Gastrocnemius medialis (tissue), 4 donors: Measurements from ENCODE around the gene RAB15.

Experiments
- POLR2A ChIP-seq, 2 donors: fragments of 450-650 bp; IDR thresholded peaks; one replicate each; pipeline ENCODE4 v1.6.1; 2017; ENCODE audit warnings: antibody characterized with exemption in 2 of 2, mild to moderate bottlenecking in 2 of 2, moderate library complexity in 2 of 2
- TF ChIP-seq, protein P1 (sequence below), 5 experiments: fragments of 450-650 bp in 3 of 5; fragments of 200-600 bp in 2 of 5; sonication (generic) in 2 of 5; IDR thresholded peaks in 4 of 5; conservative IDR thresholded peaks in 1 of 5; 1 replicate in 4 of 5; 2 replicates in 1 of 5; pipeline ENCODE4 v1.5.1; 2016 to 2019; ENCODE audit warnings: antibody characterized with exemption in 5 of 5, mild to moderate bottlenecking in 3 of 5, moderate library complexity in 3 of 5

DNA sequence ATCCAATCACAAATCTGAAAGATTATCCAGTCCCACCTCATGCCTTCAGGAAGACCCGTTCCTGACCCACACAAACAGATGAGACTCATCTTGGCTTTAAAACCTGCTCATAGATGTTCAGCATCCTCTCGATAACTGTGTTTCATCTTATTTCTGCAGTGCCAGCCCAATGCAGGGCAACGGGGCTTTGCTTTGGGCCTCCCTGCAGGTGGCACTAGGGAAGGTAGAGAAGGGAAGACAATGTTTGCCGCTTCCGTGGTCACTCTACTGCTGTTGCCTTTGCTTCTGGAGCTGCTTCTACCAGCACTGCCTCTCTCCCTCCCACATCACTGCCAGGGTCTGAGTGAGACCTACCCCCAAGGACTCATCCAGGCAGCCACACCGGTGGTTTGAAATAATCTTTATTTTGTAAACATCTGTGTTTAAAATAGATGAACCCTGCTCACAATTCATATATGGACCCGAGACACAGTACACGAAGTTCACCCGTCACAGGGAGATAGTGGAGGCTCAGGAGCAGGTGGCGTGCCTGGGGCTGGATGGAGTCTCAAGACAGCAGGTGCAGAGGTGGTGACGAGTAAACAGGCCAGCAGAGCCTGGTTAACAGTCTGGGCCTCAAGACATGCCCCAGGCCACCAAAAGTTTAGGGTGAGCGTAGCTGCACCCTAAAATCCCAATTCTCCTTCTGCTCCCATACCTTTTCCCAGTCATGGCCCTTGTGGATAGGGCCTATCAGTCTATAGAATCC lies 26.5 kb downstream of the RAB15 start:
- TF ChIP-seq, protein P1, sequence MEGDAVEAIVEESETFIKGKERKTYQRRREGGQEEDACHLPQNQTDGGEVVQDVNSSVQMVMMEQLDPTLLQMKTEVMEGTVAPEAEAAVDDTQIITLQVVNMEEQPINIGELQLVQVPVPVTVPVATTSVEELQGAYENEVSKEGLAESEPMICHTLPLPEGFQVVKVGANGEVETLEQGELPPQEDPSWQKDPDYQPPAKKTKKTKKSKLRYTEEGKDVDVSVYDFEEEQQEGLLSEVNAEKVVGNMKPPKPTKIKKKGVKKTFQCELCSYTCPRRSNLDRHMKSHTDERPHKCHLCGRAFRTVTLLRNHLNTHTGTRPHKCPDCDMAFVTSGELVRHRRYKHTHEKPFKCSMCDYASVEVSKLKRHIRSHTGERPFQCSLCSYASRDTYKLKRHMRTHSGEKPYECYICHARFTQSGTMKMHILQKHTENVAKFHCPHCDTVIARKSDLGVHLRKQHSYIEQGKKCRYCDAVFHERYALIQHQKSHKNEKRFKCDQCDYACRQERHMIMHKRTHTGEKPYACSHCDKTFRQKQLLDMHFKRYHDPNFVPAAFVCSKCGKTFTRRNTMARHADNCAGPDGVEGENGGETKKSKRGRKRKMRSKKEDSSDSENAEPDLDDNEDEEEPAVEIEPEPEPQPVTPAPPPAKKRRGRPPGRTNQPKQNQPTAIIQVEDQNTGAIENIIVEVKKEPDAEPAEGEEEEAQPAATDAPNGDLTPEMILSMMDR (IDR thresholded peaks at IDR 0.05 in 4 of 5, conservative IDR thresholded peaks at IDR 0.05 in 1 of 5) = no peak
- TF ChIP-seq POLR2A (IDR thresholded peaks at IDR 0.05) = no peak
